Erythroblast (primary cell): ENCODE measurements around the gene UBA7.

Experiments
- DNase-seq, 2 experiments: peaks; one replicate each; lab custom pipeline; 2025; lab: John Stamatoyannopoulos, UW
- GATA1 ChIP-seq: IDR thresholded peaks from 2 replicates; pipeline ENCODE4 v1.6.1; 2011; ENCODE audit warnings: low read depth, mild to moderate bottlenecking, control low read depth, low read length, moderate library complexity
- POLR2A ChIP-seq: IDR thresholded peaks from 2 replicates; pipeline ENCODE4 v1.6.1; 2011; ENCODE audit warnings: mild to moderate bottlenecking, low read length

The UBA7 gene, protein sequence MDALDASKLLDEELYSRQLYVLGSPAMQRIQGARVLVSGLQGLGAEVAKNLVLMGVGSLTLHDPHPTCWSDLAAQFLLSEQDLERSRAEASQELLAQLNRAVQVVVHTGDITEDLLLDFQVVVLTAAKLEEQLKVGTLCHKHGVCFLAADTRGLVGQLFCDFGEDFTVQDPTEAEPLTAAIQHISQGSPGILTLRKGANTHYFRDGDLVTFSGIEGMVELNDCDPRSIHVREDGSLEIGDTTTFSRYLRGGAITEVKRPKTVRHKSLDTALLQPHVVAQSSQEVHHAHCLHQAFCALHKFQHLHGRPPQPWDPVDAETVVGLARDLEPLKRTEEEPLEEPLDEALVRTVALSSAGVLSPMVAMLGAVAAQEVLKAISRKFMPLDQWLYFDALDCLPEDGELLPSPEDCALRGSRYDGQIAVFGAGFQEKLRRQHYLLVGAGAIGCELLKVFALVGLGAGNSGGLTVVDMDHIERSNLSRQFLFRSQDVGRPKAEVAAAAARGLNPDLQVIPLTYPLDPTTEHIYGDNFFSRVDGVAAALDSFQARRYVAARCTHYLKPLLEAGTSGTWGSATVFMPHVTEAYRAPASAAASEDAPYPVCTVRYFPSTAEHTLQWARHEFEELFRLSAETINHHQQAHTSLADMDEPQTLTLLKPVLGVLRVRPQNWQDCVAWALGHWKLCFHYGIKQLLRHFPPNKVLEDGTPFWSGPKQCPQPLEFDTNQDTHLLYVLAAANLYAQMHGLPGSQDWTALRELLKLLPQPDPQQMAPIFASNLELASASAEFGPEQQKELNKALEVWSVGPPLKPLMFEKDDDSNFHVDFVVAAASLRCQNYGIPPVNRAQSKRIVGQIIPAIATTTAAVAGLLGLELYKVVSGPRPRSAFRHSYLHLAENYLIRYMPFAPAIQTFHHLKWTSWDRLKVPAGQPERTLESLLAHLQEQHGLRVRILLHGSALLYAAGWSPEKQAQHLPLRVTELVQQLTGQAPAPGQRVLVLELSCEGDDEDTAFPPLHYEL

DNA sequence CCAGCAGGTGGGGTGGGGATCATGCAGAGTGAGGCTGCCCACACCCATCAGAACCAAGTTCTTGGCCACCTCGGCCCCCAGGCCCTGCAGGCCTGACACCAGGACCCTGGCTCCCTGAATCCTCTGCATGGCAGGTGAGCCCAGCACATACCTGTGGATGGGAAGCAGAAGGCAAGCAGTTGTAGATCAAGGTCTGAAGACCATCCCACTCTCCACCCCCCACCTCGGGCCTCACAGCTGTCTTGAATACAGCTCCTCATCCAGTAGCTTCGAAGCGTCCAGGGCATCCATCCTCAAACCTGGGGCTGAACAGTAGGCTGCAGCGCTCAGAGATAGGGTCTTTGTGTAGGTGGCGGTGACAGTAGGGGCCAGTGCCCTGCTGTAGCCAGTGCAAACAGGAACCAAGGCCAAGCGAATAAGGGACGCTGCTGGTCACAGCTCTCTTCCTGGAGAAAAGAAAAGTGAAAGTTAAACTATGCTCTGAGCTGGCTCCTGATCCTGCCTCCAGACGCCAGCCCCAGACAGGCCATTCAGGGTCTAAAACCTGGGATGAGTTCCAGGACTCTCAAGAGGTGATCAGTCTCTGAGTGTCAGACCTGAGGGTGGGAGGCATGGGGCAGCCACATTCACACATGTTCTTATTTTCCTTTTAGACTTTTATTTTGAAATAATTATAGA, at the start of gene UBA7:
Gene UBA7, minus strand, starts transcription at position 457 of the 678 bp plus-strand sequence. Its CDS starts 166 bp downstream, at position 291.
- TF ChIP-seq POLR2A (peak; percentile 35), GATA1 (no peak)
- DNase-seq: peak; percentile 51 to 55

DNA sequence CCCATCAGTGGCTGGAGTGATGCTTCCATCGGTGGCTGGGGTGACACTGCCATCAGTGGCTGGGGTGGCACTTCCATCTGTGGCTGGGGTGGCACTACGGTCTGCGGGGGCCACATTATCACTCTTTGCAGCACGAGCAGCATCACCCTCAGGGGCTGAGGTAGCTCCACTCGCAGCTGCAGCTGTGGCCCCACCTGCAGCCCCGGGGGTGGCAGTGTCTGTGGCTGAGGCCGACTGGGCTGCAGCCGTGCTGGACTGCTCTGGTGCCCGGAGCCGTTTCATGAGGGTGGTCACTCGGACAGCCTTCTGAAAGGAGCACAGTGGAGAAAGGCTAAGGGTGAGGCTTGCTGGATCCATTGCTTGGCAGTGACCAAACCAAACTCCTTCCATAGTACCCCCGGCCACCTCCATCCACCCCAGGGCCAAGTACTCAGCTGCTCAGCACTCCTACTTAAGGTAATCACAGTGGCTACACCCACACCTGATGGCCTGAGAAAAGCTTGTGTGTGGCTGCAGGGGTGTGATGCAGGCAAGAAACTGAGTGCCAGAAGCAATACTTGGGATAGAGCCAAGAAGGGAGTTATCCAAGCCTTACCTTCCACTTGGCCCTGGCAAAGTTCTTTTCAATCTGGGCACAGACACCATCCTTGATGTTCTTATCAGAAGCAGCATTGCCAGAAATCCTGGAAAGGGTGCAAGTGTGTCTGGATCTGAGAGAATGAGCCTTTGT, 46.0 kb upstream of the UBA7 start:
- no peak for DNase-seq
- TF ChIP-seq POLR2A: no peak
- TF ChIP-seq GATA1: no peak

DNA sequence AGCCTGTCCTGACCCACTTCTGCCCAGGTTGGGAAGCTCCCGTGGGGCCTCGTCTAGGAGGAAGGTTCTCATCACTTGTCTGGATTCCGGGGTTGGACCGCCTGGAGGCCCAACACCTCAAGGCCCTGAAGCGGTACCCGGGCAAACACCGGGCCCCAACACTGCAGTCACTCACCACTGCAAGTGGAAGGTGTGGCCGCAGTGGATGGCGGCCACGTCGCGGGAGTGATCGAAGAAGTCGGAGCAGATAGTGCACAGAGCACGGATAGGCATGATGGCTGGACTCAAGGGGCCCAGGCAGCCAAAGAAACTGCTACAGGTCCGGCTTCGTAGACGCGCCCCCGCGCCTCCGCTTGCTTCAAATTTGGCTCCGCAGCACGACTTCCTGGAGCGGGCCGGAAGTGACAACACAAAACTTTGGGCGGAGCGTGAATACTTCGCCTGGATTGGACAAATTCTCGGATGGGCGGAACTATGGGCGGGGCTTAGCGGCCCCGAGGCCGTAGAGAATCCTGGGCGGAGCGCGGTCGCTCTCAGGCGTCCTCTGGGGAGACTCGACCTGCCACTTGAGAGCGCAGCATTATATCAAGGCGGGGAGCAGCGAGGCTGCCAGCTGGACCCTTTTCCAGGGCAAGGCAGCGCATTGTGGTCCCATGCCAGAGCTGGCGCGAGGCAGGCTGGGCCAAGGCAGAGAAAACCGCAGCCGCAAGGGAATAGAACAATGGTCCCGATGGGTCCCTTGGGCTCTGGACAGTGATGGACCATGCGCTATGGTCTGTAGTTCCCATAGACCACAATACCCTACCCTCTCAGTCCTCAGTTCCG, 42.6 kb upstream of the UBA7 start, which contains the start of gene TRAIP:
Gene TRAIP, minus strand, starts transcription at position 384 of the 825 bp plus-strand sequence. Its CDS starts 111 bp downstream, at position 273.
- DNase-seq: peak; percentile 96 to 98
- TF ChIP-seq GATA1 (no peak), POLR2A (peak; percentile 82)

DNA sequence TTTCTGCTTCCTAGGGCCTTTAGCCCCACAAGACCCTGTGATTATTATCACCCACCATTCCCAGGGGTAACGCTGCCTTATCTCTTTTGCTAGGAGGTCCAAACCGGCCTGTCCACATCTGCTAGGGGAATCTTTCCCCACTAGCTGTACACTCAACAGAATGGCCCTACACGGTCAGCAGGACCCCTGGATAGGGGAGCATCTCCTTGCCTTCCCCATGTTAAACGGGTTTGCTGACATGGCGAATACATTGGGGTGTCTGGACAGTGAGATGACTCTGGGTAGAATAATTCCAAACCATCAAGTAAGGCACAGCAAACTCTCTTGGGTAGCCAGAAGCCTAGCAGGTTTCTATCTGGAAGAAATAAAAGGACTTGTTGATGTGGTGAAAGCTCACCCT, 41.9 kb upstream of the UBA7 start:
- DNase-seq: peak in 1 of 2 experiments; percentile 25
- no peak for TF ChIP-seq GATA1

DNA sequence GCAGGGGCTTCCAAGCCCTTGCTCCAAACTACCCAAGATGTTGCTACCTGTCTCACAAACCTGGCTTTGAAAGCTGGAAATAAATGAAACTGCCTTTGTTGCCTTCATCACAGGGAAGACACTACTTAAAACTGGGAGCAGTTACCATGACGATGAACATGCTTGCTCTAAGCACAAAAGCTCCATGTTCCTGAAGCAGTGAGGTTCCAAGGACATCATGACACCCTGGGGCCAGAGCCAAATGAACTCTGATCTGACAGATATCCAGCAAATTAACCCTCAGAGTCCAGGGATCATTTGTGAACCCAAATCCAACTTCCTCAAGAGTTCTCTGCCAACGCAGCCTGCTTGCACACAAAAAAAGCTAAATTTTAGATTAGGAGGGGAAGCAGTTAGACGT, 31.9 kb upstream of the UBA7 start:
- TF ChIP-seq GATA1 (no peak), POLR2A (no peak)
- DNase-seq: no peak

DNA sequence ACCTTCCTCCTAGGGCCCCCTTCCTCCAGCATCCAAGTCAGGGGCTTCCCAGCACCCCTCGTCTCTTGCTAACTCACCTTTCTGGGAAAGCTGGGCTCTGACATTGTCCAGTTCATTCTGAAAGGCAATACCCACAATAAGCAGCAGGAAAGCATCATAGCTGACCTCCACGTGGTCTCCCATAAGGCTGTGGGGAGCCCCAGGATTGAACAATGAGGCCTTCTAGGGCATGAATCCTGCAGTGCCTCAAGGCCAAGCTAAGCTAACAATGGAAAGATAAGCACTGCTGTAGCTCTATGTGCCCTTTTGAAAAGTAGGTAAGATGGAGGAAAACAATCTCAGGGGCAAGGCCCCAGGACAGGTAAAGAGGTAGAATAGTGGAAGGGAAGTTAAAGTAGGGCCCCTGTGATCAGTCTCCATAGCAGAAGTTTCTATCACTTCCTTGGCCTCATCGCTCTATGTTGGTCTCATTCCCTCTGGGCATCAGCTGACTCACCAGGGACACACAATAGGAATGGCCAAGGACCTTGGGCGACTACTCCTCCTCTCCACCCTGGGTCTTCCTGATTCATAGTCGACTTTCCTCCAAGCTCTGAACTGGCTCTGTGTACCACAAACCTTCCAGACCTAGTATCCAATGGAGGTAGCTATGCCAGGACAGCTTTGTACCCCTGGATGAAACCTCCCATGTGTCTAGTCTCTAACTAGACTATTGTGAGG, 30.9 kb upstream of the UBA7 start:
- TF ChIP-seq GATA1 (no peak), POLR2A (no peak)
- DNase-seq: no peak

DNA sequence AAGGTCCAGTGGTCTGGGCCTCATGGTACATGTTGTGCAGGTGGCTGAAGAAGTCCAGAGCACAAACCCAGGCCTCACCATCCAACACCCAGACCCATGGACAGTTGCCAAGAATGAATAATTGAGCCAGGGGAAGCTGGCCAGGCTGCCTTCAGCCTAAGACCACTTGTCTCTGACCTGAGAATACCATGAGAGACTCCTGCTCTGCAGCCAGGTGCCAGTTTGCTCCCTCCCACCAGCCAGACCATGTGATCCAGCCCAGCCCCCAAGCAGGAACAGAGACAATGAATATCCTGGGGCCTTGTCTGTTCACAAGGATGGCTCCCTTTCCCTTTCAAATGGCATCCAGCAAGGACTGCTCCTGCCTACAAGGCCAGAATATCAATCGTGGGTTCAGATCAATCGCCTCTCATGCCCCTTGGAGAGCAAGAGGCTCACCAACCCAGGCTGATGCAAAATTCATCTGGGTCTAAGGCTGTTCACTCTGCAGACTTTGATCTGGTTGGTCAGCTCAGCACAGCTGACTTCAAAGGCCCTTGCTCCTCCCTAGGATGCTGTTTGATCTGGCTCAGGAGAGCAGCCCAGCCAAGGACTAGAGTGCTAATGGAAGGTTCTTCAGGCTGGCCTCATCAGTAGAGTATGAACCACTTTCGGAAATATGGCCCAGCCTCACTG, 29.2 kb upstream of the UBA7 start:
- TF ChIP-seq GATA1 (no peak), POLR2A (no peak)
- no peak for DNase-seq

DNA sequence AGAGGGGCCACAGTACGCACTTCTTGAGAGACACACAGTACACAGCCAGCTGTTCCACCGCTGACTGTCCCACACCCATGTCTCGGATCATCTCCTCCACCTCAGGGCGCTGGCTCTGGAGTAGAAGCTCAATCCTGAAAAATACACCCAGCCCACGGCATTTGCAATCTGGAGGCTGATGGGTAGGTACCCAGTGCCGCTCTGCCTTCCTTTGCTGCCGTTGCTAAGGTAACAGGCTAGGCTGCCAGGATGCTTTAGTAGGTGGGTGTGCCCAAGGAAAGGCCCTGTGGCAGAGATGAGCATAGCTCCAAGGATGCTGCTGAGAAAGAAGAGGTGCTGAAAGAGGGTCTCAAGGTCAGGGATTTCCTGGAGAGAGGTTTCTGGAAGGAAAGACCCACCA, 28.1 kb upstream of the UBA7 start:
- TF ChIP-seq GATA1 (no peak), POLR2A (no peak)
- DNase-seq: no peak

DNA sequence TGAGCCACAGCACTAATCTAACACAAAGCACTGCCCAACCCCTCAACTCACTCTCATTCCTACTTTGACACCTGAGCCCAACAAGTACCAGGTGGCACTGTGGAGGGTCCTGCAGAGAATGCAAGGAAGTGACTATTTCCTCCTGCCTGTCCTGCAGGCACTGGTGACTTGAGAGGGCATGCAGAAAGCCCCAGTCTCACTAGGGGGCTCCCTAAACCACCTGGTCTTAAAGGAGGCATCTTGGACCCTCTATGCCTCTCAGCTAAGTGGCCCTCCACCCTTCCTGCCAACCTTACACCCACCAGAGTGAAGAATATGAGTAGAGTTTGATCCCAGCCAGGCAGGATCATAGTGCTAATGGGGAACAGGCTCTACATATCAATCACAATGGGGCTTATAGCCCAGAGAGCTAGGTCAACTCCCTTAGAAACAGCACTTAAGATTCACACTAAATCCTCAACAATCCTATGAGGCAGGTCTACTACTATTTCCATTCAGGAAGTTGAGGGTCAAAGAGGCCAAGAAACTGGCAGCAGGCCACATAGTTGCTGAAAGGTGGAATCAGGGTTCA, 27.5 kb upstream of the UBA7 start:
- DNase-seq: peak; percentile 47 to 57
- no peak for TF ChIP-seq POLR2A
- TF ChIP-seq GATA1: no peak

DNA sequence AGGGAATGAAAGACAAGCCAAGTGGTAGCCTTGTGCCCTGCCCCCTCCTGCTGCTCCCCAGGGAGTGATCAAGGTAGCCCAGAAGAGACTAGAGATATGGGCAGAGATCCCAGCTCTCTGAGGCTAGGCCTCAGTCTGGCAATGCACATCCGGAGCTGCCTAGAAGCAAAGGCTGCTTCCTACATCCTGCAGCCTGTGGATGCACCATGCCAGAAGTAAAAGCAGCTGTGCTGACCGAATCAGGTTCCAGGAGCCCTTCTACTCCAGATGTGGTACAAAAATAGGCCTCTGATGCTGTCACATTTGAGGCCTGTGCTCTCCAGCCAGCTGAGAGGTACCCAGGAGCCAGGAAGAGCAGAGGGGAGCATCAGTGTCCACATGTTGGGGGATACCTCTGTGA, 26.6 kb upstream of the UBA7 start:
- TF ChIP-seq POLR2A: no peak
- no peak for TF ChIP-seq GATA1
- DNase-seq: no peak
